Midbrain (tissue), 1 donor: Measurements from ENCODE around the gene C16orf89.
"Not testable (repeated sequence)": the region's sequence is repeated elsewhere in the genome, so short reads cannot be mapped to it uniquely, and the experiment has no call there.

Source experiments
- DNase-seq: peaks from one replicate; lab custom pipeline; 2025; lab: John Stamatoyannopoulos, UW

The C16orf89 gene

DNA sequence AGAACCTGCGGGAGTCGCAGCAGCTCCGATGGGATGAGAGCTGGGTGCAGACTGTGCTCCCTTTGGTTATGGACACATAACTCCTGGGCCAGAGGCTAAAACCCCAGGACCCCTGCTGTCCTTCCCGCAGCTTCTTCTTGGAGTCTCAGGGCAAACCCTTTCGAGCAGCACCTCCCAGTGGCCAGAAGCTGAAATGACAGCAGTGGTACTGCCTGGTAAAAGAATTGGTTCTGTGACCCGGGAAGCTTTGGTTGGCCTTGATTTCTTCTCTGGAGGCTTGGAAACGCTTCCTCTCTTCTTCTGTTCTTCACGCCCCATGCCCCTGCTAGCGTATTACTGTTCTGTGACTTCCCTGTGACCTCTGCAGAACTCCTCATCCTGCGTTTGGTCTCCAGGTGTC is 19.0 kb upstream of the C16orf89 start:
- DNase-seq: peak; percentile 11

GRCh38 chr16:5084099-5084731 is 18.5 kb upstream of the C16orf89 start:
- not testable (repeated sequence) for DNase-seq

DNA sequence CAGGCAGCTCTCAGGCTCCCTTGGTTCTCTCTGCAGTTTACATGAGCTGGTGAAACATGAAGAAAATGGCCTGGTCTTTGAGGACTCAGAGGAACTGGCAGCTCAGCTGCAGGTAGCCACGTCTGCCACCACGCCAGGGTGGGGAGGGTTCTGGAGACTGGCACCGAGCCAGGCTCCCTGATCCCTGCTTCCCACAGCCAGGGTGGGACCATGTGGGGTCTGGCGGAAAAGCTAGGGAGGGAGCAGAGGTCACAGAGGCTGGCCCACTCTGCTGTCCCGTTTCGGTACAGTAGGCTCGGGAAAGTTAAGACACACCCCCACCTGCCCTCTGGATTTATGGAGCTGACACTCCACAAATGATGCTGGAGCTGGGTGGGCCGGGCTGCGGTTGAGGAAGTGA is 17.9 kb upstream of the C16orf89 start:
- not testable (repeated sequence) for DNase-seq

GRCh38 chr16:5080996-5081395 is 15.2 kb upstream of the C16orf89 start:
- DNase-seq: not testable (repeated sequence)

DNA sequence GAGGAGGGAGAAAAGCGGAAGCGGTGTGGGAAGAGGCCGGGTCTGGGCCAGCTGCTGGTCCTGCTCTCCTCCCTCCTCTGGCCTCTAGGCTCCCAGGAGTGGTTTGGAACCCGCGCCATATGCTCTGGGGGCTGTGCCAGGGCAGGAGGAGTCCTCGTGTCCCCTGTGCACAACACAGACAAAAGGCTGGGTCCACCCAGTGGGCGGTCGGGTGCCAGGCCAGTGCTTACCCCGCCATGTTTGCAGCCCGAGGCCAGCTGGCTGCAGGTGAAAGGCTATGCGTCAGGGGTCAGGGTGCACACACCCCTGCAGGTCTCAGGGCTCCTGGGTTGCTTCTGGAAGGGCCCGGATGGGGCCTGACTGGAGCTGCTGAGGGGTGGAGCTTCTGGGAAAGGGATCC is 14.7 kb upstream of the C16orf89 start:
- not testable (repeated sequence) for DNase-seq

GRCh38 chr16:5078626-5079025 is 12.9 kb upstream of the C16orf89 start:
- DNase-seq: no peak

GRCh38 chr16:5077304-5077703 is 11.5 kb upstream of the C16orf89 start:
- no peak for DNase-seq

DNA sequence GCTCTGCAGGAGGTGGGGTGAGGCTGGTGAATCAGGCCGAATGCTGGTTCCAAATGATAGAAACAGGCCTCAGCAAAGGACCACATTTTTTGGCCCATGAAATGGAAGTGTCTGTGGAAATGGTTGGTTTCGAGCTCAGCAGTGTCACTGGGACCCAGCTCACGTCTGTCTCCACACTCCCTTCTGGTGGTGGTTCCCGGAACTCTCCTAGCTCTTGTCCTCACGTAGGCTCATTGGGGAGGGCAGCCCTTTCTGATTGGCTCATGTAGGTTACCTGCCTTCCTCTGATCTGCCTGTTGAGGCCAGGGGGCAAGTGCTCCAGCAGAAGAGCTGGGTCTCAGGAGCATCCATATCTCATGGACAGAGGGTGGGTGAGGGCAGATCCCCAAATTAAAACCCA is 9.9 kb upstream of the C16orf89 start:
- no peak for DNase-seq

DNA sequence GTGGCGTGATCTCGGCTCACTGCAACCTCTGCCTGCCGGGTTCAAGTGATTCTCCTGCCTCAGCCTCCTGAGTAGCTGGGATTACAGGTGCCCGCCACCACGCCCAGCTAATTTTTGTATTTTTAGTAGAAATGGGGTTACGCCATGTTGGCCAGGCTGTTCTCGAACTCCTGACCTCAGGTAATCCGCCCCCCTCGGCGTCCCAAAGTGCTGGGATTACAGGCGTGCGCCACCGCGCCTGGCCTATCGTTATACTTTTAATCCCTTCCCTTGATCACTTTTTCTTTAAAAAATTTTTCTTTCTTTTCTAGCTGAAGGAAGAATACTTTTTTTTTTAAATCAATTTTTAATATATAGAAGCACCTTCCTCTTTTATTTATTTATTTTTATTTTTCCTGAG is 8.0 kb upstream of the C16orf89 start:
- not testable (repeated sequence) for DNase-seq

DNA sequence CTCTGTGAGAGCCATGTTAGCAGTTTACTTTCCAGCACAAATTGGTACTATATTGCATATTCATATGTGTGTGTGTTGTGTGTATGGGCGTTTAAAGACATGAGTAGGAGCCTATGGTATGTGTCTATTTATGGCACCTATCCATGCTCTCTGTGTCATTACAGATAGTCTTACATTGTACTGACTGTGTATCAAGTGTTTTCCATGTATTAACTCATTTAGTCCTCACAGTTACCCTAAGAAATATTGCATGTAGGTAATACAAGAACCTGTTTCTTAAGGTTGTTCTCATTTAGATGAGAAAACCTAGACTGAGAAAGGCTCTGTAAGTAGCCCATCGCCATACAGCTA is 7.5 kb upstream of the C16orf89 start:
- DNase-seq: no peak

GRCh38 chr16:5072334-5073278 is 6.8 kb upstream of the C16orf89 start:
- DNase-seq: no peak

GRCh38 chr16:5071681-5072333 is 6.1 kb upstream of the C16orf89 start, which contains the start of gene ALG1:
TSS of gene ALG1 (plus strand) at chr16:5071843. CDS start at chr16:5071850, 7 bp downstream.
- DNase-seq: peak; percentile 92

DNA sequence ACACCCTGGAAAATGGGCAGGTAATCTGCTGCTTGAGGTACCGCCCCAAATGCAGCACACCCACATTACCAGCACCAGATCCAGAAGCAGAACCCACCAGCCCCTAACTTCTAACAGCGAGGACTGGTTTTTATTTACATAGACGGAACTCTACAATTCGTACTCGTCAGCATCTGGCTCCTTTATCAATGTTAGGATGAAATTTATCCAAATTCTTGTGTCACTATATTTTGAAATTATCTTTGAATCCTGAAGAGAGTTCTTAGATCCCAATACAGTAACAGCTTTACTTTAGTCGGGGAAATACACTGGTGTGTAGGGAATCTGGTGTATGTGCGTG is 5.6 kb upstream of the C16orf89 start:
- no peak for DNase-seq

- DNase-seq: no peak
Measured at GRCh38 chr16:5070431-5071186, 4.9 kb upstream of the C16orf89 start.

DNA sequence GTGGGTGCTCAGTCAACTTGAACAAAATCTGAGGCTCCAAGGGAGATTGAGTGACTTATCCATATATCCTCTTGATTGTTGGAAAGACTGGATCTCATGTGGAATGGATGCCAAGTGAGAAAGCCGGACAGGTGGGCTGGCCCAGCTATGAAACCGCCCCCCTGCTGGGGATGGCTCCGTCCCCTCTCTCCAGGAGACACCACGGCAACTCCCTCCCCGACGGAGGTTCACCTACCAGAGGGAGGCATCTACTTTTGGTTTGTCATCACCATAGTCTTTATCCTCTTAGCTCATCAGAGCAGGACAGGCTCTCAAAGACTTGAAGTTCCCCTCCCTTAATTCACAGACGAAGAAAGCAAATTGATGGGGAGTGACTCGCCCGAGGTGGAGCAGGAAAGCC is 4.1 kb upstream of the C16orf89 start:
- DNase-seq: no peak

DNA sequence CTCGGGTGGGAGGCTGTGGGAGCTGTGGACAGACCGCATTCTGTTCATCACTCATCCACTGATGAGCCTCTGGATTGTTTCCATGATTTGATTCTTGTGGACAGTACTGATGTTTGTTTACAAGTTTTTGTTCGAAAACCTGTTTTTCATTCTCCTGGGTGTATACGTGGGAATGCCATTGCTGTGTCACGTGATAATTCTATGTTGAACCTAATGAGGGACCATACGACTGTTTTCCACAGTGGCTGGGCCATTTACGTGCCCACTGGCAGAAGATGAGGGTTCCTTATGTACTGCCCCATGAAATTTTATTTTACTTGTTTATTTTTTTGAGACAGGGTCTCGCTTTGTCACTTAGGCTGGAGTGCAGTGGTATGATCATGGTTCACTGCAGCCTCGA is 3.3 kb upstream of the C16orf89 start:
- no peak for DNase-seq

DNA sequence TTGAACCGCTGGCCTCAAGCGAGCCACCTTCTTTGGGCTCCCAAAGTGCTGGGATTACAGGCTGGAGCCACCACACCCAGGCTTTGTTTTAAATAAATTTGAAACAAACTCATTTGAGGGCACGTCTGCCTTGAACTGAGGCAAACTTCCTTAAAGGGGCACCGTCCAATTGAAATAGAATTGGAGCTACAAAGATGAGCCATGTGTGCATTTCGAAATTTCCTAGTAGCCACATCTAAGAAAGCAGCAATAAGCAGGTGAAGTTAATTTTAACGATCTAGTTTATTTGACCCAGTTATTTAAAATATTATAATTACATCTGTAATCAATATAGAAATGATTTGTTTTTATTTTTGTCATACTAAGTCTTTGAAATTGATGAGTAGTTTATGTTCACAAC is 755 bp upstream of the C16orf89 start:
- DNase-seq: no peak

DNA sequence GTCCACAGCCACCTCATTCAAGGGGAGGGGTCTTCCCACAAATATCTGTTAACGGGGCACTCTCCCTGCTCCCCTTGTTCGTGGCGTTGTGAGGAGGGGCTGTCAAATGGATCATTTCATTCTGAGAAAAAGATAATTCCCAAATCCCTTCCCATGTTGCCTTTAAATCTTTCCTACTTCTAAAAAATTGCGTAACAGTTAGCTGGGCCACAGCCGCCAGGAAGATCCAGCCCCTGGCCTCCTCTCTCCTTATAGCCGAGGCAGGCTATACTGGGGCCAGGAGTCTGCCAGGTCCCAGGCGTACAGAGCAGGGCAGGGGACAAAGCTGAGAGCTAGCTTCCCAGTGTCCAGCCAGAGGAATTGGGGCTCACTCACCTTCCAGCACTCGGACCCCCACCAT is 430 bp downstream of the C16orf89 start:
- no peak for DNase-seq

DNA sequence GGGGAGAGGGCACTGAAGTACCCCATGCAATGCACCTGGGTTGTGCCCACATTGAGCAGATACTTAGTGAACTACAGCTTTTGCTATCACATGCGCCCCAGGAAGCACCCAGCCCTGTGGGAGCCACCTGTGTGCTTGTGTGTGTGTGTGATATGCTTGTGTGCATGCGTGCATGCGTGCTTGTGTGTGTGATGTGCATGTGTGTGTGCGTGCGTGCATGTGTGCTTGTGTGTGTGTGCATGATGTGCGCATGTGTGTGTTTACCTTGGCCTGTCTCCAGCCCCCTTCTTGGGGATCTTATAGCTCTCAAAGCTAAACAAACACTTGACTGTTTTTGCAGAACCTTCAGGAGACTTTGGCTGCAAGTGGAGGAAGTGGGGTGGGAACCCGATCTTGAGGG is 841 bp downstream of the C16orf89 start:
- no peak for DNase-seq

DNA sequence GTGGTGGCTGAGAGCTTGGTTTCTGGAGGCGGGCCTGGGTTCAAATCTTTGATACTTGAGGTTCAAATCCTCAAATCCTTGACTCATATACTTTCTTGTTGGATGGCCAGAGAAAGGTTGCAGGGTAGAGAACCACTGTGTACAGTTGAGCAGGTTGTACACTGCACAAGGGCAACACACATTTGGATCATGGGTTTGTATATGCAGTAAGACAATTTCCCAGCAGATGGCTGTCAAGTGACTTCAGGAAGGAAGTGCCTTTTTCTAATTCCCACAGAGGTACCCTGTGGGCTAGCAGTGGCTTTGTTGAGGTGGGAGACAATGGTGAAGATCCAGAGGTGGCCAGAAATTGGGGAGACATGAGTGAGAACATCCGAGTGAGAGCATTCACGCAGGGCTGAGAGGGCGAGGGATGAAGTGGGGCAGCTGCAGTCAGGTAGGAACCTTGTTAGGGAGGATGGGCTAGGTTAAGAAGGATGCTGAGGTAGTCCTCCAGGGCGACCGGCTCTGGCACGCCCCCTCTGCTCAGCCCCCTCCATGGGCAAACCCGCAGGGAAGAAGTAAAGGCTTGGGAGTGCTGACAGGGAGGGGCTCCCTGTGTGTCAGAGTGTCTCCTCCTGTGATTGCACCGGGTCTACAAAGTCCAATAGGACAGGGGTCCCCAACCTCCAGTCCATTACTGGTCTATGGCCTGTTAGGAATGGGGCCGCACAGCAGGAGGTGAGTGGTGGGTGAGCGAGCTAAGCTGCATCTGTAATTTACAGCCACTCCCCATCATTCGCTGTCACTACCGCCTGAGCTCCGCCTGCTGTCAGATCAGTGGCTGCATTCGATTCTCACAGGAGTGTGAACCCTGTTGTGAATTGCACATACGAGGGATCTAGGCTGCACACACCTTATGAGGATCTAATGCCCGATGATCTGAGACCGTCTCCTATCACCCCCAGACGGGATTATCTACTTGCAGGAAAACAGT is 2.7 kb downstream of the C16orf89 start:
- DNase-seq: no peak

- no peak for DNase-seq
Measured at GRCh38 chr16:5062051-5062450, 3.7 kb downstream of the C16orf89 start.
